MM.1S (cell line): ENCODE results near the gene PCCA.

ENCODE experiments used
- CTCF ChIP-seq: fragments of 300-600 bp; sonication (generic); IDR thresholded peaks from 2 replicates; pipeline ENCODE4 v1.5.1; 2016; ENCODE audit warnings: antibody characterized with exemption, low read length, mixed read lengths
- EZH2 ChIP-seq: fragments of 300-600 bp; sonication (generic); optimal IDR thresholded peaks from 2 replicates; pipeline ENCODE3; 2017; ENCODE audit warnings: low read depth, mild to moderate bottlenecking, antibody characterized with exemption, low read length, mixed read lengths

GRCh38 chr13:100306434-100306999 lies 217.6 kb downstream of the PCCA start:
- TF ChIP-seq CTCF (no peak), EZH2 (no peak)
